IPS-NIHi7 (cell line): ENCODE results near the gene TANC1.
"Not testable (repeated sequence)": the region's sequence is repeated elsewhere in the genome, so short reads cannot be mapped to it uniquely, and the experiment has no call there.

Experiments used
- DNase-seq: peaks from one replicate; pipeline ENCODE4 v3.0.0; 2012; ENCODE audit warnings: mixed read lengths; ENCODE audit errors: extremely low spot score

TANC1 gene

DNA sequence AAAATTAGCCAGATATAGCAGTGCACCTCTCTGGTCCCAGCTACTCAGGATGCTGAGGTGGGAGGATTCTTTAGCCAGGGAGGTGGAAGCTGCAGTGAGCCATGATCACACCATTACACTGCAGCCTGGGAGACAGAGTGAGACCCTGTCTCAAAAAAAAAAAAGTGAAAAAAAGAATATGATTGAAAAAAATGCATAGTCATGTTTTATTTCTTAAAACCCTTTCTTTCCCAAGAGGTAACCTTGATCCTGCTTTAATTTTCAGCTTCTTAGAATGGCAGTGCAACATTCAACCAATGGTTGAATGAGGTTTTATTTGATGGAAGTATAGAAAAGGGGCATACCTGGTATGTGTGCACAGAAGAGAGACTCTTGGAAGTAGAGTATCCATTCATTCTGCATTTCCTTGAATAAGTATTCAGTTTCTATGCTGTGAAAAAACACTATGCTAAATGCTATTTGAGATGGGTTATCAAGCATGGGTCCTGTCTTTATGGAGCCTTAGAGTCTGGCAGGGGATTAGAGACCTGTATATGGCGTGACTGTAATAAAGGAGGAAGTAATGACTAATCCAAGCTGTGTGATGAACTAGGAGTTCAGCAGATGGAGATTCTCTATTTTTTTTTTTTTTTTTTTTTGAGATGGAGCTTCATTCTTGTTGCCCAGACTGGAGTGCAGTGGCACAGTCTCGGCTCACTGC lies 171.8 kb downstream of the TANC1 start:
- no peak for DNase-seq

DNA sequence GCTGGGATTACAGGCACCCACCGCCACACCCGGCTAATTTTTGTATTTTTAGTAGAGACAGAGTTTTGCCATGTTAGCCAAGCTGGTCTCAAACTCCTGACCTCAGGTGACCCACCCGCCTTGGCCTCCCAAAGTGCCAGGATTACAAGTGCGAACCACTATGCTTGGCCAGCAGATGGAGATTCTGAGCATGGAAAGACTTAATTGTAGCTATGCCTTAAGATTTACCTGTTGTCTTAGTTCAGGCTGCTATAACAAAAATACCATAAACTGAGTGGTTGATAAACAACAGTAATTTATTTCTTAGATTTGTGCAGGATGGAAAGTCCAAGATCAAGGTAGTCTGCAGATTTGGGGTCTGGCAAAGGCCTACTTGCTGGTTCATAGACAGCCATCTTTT lies 172.4 kb downstream of the TANC1 start:
- DNase-seq: not testable (repeated sequence)

DNA sequence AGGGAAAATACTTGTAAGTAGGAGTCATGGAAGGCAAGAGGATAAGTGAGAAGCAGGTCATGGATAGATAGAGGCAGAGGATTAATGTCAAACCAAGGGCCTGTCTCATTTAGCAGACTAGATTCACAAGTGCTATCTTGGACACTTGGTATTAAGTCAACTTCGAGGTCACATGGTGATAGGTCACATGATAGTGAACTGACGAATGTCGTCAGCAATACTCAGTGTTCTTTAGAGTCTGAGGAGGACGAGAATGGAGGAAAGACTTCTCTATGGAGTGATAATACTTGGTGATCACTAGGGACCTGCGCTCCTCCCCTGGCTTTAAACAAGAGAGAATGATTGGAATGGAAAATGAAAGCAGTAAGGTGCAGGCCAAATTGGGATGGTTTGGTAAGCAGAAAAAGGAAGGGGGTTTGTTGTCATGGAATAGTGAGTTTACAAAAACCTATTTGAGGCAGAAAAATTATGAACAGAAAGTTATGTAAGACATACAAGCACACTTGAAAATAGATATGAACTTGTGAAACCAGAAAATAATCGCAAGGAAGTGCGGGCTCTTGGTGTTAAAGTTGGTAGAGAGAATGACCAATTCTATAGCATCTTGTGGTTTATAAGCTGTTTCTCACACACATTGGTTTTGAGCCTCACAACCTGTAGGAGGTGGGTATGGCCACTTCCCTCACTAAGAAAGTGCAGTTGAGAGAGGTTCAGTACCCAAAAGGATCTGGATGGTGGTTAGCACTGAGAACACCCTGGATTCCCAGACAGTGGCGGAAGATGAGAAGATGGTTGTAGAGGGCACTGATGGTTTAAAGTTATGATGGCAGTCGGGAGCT lies 176.6 kb downstream of the TANC1 start:
- no peak for DNase-seq

DNA sequence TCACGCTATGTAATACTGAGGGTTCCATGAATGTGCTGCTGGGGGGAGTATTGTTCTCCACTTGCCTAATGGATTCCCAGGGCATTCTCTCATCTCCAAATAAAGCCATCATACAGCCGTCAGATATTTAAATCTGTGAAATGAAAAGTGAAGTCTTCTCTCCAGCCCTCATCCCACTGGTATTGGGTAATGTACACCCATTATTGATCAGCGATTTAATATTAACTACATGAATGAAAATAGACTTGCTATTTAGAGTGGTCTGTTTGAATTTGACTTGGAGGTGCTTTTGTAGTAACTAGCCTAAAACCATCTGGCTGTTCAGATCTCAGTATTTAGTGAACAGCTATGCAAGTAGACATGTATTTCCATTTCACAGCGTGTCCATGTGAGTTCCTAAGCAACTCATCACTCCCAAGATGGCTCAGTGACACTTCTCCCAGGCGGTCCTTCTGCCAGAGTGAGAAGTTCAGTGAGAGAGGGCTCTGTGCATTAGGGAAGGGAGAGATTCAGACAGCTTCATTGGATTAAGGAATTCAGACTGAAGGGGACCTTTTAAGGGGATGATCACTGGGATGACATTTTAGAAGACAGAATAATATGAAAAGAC lies 177.4 kb downstream of the TANC1 start:
- no peak for DNase-seq

DNA sequence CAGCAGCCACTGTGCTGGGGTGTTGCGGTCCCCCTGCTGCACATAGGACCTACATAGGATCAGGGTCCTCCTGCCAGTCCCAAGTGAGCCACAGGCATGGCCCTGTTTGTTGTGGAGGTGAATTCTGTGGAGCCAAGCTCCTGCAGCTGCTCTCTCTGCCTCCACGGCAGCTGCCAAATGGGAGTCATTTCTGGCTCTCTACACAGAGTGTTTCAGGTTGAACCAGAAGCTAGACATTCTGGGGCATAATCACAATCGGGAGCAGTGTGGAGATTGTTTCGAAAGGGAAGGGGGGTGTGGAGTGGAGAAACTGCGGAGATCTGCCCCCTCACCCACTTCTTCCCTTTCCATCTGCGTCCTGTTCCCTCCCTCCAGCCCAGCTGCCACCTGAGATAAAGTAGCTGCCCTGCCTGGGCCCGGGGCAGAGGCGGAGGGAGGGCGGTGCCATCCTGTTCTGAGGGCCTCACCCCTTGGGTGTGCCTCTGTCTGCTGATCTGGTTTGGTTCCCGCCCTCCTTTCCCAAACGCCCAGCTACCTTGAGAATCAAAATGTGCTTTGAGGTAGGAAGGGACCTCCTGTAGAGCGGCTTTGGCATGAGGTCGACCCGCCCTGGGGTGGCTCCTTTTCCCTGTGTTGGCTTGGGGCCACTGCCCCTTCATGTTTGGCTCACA lies 178.7 kb downstream of the TANC1 start:
- no peak for DNase-seq

DNA sequence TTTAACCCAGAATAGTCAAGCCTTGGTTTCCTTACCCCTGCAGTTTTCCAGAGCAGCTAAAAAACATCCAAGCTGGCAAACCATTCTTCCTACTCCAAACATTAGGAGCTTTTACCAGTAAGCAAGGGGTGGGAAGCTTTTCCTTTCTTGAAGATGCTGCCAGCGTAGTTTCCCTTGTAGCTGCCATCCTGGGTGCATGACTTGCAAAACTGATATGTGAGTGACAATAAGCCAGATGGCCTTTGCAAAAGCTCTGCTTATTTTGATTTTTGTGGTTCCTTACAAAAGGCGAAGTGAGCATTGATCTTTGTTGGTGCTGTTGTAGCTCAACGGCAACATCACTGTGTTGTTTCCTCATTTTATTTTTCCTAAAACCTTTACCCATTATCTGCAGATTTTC lies 179.2 kb downstream of the TANC1 start:
- no peak for DNase-seq

DNA sequence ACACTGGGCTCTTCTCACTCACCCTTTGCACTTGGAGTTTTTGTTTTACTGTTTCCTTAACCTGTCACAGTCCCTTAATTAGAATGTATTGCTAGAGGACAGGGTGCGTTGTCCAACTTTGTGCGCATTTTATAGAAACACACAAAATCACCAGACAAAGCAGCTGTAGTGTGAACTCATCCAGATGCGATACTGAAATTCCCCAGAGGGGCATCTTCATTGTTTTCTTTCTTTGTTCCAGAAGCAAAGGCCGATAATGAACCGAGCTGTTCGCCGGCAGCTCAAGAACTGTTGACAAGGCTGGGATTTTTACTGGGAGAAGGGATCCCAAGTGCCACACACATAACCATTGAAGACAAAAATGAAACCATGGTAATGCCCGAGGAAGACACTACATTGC lies 180.5 kb downstream of the TANC1 start:
- DNase-seq: no peak

DNA sequence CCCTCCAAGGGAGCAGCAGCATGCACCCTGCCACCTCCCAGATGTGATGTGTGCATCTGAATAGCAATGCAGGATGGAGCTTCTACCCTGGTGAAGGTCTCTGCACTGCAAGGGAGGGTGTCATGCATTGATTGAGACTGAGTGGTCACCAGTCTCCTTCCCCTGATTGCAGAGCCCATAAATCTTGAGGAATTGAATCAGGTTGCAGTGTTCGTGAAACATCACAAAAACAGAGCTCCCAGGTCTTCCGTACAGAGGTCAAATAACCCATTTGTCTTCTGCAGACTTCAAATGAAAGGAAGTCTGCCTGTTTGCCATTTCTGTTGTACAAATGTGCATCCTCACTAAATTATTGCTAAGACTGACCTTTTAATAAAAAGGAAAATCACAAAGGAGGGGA lies 181.3 kb downstream of the TANC1 start:
- no peak for DNase-seq

DNA sequence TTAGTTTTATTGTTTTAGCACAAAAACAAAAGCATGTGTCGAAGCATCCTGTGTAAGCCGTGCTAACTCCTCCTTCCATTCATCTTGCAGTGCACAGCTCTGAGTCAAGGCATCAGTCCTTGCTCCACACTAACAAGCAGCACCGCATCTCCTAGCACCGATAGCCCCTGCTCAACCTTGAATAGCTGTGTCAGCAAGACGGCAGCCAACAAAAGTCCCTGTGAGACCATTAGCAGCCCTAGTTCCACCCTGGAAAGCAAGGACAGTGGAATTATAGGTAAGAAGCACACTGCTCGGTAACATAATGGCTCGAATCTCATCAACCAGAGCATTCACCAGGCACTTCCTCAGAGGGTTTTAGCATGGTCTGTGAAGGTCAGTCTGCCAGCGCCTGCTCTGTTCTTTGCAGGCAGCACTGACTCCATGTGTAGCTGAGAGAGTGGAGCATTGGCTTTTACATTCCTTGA lies 181.9 kb downstream of the TANC1 start:
- DNase-seq: no peak

DNA sequence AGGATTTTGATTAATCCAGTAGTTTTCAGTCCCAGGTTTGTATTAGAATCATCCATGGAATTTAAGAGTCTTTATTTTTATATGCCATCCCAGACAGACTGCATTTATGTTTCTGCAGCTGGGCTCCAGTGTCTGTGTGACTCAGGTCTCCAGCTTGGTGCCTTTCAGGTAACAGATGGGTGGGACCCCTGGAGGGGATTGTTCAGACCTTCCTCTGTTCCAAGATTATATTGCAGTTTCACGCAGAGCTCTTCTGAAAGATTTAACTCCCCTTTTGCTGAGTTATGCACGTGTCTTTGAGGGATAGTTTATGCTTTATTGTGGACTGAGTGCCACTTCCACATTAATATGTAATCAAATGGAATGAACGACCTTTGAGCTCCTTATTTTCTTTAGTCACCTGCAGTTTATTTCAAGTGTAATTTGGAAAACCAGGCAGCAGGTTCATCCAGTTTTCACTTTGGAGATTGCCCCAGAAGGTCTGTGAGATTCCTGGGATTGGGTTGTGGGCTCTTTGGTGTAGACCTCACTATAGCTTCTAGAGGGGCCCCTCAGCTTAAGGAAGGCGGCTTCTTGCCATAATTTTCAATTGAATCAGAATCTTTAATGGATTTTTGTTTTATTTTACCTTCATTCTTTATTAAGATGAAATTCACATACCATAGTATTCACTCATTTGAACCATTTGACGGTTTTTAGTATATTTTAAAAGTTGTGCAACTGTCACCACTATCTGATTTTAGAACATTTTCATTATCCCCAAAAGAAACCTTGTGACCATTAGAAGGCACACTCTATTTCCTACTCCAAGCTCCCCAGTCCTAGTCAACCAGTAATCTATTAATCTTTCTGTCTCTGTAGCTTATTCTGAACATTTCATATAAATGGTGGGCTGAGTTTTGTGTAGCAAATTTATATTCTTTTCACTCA lies 183.0 kb downstream of the TANC1 start:
- no peak for DNase-seq

DNA sequence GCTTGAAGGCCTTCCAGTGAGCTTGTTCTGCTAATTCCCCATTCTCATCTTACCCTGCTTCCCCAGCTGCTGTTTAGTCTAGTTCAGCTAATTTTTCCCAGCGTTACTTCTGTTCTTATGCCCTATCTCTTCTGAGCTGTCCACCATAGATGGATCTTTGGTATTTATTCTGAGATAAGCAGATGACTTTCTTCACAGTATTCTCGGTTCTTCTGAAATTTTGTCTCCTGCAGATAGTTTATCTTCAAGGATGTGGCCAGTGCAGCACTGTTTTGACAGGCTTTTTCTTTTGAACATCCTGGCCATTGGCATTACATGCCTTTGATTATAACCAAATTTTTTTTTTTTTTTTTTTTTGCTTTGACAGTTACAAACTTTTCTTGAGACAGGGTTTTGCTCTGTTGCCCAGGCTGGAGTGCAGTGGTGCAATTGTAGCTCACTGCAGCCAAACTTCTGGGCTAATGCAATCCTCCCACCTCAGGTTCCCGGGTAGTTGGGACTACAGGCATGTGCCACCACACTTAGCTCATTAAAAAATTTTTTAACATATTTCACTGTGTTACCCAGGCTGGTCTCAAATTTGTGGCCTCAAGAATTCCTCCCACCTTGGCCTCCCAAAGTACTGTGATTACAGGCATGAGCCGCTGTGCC lies 183.8 kb downstream of the TANC1 start:
- no peak for DNase-seq

DNA sequence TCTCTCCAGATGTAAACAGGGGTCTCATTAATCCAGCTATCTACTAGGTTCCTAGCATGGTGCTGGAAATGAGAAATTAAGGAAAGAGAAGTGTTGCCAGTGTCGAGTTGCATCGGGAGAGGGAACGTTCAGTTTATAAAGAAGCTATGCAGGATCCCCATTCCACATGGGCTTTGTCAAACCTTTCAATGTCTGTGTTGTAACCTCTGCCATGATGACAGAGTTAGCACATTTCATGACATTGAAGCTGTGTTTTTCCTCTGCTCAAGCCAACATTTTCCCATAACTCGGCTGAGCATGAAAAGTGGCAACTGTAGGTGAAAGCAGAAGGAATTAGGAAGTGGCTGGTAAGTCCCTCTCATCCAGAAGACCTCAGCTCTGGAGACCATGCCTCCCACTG lies 184.6 kb downstream of the TANC1 start:
- DNase-seq: no peak

DNA sequence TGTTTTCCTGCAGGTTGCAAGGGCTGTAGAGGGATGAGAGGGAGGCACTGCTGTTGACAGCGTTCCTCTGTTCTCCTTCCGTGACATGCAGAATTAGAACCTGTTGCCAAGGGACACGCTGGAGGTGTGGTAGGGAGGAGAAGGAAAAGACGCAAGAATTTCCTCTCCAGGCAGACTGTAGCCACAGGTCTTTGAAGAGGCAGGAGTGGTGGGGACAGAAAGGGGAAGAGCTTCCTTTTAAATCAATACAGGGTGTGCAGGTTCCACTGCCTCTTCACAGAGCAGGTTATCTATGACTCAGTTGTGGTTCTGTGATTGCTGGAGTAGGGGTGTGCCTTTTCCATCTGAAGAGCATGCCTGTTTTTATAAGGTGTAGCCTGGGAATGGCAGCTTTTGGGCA lies 185.0 kb downstream of the TANC1 start:
- DNase-seq: no peak

DNA sequence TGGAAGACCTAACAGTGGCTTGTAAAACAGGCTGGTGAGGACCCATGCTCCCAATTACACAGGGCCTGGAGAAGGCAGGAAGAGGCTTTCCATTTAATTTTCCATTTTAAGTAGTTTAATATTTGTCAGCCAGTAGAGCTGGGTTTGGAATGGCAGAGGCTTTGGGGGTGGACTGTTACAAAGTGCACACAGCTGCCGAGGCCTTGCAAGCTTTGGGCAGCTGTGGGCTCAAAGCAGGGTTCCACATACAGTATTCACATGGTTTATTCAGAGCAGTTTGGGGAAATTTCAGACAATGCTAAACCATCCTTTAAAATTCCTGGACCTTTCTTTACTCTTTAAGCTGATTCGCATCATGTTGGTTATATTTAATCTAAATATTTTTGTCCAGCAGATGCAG lies 185.5 kb downstream of the TANC1 start:
- DNase-seq: no peak

DNA sequence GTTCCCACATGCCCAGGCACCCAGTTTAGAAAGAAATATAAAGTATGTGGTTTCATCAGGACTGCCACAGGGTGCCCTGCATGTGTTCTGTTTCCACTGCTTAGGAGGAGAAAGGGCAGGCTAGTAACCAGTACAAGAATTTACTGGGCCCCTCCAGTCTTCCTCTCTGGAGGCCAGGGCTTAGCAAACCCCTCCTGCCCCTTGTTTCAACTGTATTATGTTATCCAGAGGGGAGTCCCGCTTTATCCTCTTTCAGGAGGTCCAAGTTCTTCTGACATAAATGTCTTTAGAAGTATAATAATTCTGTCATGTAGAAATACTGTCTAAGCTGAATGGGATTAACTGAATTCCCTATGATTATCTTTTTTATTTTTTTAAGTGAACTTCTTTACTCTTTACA lies 185.9 kb downstream of the TANC1 start:
- no peak for DNase-seq

DNA sequence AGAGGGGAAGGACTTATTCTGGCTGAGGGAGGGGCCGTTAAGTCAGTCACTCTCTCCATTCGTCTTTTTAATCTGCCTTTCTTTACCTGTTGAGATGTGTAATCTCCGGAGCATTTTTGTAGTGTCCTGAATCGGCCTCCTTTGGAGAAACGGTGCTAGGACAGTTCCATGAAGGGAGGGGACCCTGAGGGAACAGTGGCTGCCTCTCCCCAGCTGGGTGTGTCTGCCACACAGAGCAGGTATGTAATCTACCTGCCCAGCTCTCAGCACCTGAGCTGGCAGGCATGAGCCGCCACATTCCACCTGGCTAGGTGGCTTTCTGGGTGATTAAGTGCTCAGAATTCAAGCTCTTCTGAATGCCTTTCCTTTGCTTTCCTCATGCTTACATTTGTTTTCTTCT lies 186.9 kb downstream of the TANC1 start:
- peak; percentile 40 for DNase-seq

DNA sequence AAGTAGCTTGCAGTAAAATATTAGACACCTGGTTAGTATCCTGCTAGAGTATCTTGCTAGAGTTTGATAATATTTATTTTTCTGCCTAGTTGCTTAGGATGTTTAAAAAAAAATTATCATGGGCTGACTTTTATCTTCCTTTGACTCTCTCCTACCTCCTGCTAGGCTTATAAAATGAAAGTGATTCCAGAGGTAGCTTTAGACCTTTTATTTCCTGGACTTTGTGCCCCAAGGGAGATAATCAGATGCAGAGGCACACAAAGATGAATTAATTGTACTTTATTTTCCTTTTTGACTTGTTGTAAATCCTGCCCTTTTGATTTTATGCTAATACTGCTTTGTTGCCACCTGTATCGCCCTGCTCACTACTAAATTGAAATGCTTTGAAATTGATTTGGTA lies 187.4 kb downstream of the TANC1 start:
- no peak for DNase-seq

DNA sequence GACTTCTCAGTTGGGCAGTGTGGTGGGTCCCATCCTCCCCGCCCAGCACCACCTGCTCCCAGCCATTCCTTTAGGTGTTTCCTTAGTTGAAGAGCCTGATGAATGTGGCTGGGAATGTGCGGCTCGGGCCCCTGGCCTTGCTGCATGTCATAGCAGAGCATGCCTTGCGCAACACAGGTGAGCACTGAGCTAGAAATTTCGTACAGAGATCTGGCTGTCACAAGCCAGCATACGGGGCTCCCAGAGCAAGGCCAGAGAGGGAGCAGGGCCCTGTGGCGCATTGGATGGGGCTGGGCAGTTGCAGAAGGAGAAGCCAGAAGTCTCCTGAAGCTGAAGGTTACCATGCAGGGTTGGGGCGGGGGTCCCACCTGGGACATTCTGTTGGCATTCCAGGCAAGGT lies 188.4 kb downstream of the TANC1 start:
- no peak for DNase-seq

DNA sequence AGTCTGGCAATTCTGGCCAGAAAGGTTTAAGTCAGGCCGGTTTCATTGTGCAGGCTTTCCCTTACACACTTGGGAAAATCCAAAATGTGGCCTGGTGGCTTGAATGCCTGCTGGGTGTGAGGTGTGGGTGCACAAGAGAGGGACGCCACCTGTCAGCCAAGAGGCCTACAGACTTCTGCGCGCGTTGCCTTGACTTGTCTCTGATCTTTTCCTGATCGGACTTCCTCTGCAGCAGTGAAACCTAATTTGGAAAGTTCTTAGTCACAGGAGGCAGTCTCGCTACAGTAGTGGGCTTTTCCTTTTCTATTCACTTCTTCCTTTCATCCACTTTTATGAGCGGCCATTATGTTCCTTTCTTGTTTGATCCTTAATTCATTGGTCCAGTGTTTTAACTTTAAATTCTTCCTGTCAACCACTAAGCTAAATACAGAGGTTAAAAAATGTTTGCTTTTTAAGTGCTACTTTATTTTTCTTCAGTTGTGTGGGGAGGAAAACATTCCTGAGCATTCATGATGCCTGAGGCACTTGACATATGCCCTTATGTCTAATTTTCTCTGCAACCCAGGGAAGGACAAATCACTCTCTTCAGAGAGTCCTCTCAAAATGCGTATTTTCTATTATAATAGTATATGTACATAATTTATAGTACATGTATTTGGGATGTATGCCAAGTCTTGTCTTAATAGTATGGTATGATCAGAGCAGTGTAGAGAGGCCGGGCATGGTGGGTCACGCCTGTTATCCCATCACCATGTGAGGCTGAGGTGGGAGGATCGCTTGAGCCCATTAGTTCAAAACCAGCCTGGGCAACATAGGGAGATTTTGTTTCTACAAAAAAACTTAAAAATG lies 189.1 kb downstream of the TANC1 start:
- no peak for DNase-seq

DNA sequence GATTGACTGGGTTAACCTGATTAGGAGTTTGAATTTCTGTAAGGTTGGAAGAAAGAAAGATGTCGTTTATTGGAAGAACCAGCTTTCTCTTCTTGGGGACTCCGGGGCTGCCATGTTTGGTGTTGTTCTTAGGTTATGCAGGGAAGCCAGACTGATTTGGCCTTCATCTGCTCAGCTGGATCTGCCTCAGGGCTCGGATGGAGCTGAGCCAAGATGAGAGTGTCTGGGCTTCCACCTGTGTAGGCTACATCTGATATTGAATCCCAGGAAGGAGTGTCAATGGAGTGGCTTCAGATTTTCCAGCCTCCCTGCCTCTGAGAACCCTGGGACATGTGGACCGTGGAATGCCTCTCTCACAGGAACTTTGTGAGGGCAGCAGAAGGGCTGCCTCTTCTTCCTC lies 192.0 kb downstream of the TANC1 start:
- no peak for DNase-seq
